Upper lobe of left lung (tissue), 4 donors: ENCODE data around the gene ADCY9.

Experiments
- EP300 ChIP-seq, 4 donors: sonication (generic); formaldehyde crosslinking; IDR thresholded peaks; one replicate each; pipeline ENCODE4 v1.5.1; 2017; ENCODE audit warnings: antibody characterized with exemption in 4 of 4, control low read depth in 2 of 4
- TF ChIP-seq, protein P1 (sequence below), 6 experiments: fragments of 450-650 bp in 4 of 6; fragments of 200-600 bp in 2 of 6; sonication (generic) in 2 of 6; IDR thresholded peaks; one replicate each; pipeline ENCODE4 v1.5.1; 2016 to 2019; ENCODE audit warnings: antibody characterized with exemption in 6 of 6

DNA sequence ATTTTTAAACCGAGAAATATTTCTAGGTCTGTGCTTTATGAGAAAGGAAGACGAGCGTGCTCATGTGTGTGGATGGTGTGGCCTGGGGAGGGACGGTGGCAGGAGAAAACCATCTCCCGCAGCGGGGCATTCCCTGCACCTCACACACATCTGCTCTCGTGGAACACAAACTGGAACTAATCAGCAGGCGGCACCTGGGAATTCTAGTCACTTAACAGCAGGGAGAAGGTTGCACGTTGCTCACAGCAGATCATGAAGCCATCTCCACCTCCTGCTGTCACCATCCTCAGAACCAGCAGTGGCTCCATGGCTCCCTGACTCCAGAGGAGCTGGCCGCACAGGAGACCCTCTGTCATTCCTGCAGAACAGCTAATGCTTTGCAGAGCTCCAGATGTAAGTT lies 35.2 kb downstream of the ADCY9 start:
- TF ChIP-seq, protein P1, sequence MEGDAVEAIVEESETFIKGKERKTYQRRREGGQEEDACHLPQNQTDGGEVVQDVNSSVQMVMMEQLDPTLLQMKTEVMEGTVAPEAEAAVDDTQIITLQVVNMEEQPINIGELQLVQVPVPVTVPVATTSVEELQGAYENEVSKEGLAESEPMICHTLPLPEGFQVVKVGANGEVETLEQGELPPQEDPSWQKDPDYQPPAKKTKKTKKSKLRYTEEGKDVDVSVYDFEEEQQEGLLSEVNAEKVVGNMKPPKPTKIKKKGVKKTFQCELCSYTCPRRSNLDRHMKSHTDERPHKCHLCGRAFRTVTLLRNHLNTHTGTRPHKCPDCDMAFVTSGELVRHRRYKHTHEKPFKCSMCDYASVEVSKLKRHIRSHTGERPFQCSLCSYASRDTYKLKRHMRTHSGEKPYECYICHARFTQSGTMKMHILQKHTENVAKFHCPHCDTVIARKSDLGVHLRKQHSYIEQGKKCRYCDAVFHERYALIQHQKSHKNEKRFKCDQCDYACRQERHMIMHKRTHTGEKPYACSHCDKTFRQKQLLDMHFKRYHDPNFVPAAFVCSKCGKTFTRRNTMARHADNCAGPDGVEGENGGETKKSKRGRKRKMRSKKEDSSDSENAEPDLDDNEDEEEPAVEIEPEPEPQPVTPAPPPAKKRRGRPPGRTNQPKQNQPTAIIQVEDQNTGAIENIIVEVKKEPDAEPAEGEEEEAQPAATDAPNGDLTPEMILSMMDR (IDR thresholded peaks at IDR 0.05) = no peak
- TF ChIP-seq EP300 (IDR thresholded peaks at IDR 0.05) = no peak
